Activated naive CD4-positive, alpha-beta T cell treated with anti-CD3 and anti-CD28 coated beads for 36 hours (primary cell): ENCODE results near the gene SPG7. TPM values are rescaled to one million over a fixed set of nuclear protein-coding genes. Genes with fewer than 3 reads are reported as not detected.
A peak's percentile ranks its signal among the peaks of the same experiment; 100 is the strongest.

Experiments used
- CTCF ChIA-PET: fragments of 350-600 bp; sonication (Branson Sonifier 250); formaldehyde crosslinking; loops from one replicate; lab custom pipeline; 2021; ENCODE audit warnings: antibody characterized with exemption; lab: Charles Lee
- DNase-seq: peaks from one replicate; pipeline ENCODE4 v3.0.0-alpha.2; 2020
- H3K27ac Mint-ChIP-seq: one replicate; pipeline ENCODE4 v1.8.0; 2021; ENCODE audit warnings: mild to moderate bottlenecking, mixed read lengths
- H3K27me3 Mint-ChIP-seq: one replicate; pipeline ENCODE4 v1.8.0; 2021; ENCODE audit warnings: low read depth, mixed read lengths
- H3K36me3 Mint-ChIP-seq: one replicate; pipeline ENCODE4 v1.8.0; 2021; ENCODE audit warnings: low read depth, mixed read lengths
- H3K4me1 Mint-ChIP-seq: one replicate; pipeline ENCODE4 v1.8.0; 2021; ENCODE audit warnings: low read depth, mixed read lengths
- H3K4me3 Mint-ChIP-seq: one replicate; pipeline ENCODE4 v1.8.0; 2021; ENCODE audit warnings: mild to moderate bottlenecking, moderate library complexity, mixed read lengths
- H3K9me3 Mint-ChIP-seq: one replicate; pipeline ENCODE4 v1.8.0; 2021; ENCODE audit warnings: mixed read lengths
- intact Hi-C: fragments of 100-400 bp; cut with micrococcal nuclease; formaldehyde crosslinking; loops from one replicate; pipeline ENCODE4 v1.15.1; 2023
- total RNA-seq, 2 experiments: library from RNA; stranded (reverse); gene quantifications; one replicate each; pipeline ENCODE4 v1.2.3, GENCODE V29; 2021

Gene SPG7
- total RNA-seq, 2 experiments from 2014 or later: 62.4 to 67.7 TPM

DNA sequence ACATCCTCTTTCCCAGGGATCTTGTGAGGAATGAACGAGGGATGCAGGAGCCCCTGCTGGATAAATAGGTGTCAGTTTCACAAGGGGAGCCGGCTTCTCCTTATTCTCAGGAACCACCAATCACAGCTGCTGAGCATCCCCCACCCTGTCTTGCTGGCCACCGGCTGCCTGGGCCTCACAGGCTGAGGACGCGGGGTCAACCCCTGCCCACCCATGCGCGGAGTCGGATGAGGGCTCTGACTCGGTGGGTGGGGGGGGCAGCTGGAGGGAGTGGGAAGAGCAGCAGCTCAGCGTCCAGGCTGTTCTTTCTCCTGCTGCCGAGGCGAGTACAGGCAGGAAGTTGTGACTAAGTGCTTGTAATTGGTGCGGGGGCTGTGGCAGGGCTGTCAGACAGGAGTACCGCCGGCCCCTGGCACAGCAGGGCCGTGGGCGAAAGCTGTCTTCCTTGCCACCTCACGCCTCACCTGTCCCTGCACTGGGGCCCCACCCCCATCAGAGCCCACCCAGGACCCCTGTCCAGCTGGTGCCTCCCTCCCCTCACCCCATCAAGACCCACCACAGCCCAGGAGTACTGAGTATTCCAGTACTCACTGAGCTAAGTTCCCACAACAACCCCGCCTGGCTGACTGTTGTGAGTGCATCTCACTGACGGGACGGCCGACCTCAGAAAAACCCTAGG is 94.2 kb downstream of the SPG7 start:
- Mint-ChIP-seq H3K27me3 (no peaks in the 10 kb centered on the region), H3K4me1 (peaks cover 14% of the 10 kb centered on the region), H3K36me3 (no peaks in the 10 kb centered on the region), H3K27ac (no peak overlapping the region), H3K9me3 (no peaks in the 10 kb centered on the region), H3K4me3 (no peak overlapping the region)
- DNase-seq: peak; percentile 79
- CTCF ChIA-PET: interaction anchor here (1.5 kb wide), 1 partner anchor 38 kb away, joined by 4 read pairs; no protein-coding TSS in a partner anchor
- intact Hi-C loops: loop anchor here (5.0 kb wide), 1 partner anchor 40 kb away; no protein-coding TSS in a partner anchor

DNA sequence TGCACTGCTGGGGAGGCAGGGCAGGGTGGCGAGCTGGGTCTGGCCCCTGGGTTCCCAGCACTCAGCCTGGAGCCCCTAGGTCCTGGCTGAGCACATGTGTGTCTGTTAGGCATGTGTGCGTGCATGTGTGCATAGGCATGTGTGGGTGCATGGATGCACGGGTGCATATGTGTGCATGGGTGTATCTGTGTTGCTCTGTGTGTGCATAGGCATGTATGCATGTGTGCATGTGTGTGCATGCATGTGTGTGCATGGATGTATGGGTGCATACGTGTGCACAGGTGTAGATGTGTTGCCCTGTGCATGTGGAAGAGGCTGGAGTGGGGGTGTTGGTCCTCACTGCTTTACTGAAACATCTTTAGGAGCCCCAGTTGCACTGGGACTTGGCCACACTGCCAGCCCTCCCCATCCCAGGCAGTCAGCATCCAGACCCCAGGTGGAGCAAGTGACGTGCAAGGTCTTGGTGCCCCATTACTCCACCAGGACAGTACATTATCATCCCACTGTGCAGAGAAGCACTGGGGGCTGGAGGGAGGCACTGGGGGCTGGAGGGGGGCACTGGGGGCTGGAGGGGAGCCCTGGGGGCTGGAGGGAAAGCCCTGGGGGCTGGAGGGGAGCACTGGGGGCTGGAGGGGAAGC is 94.9 kb downstream of the SPG7 start:
- Mint-ChIP-seq H3K9me3 (no peaks in the 10 kb centered on the region), H3K4me3 (no peak overlapping the region), H3K36me3 (no peaks in the 10 kb centered on the region), H3K27me3 (no peaks in the 10 kb centered on the region), H3K27ac (no peak overlapping the region), H3K4me1 (peaks cover 14% of the 10 kb centered on the region)
- CTCF ChIA-PET: interaction anchor here (1.5 kb wide), 1 partner anchor 37 kb away, joined by 4 read pairs; no protein-coding TSS in a partner anchor
- intact Hi-C loops: loop anchor here (5.0 kb wide), 1 partner anchor 39 kb away; no protein-coding TSS in a partner anchor
- no peak for DNase-seq

DNA sequence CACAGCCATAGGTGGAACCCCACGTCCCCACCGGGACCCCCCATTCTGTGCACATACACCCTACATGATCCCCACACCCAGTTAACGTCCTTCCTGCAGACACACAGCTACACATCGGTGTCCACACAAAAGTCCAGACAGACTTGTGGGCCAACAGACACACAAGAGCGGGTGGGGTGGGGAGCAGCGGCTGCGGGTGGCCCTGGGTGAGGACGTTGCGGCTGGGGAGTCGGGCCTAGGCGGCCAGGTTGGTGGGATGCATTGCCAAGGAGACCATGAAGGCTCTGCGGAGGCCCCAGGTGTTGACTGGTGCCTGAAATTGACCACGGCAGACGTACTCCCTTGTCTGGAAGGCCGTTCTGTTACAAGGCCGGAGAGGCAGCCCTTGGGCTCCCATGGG is 96.6 kb downstream of the SPG7 start:
- no peak for DNase-seq
- Mint-ChIP-seq H3K27ac (no peak overlapping the region), H3K36me3 (no peaks in the 10 kb centered on the region), H3K27me3 (no peaks in the 10 kb centered on the region), H3K9me3 (no peaks in the 10 kb centered on the region), H3K4me1 (peaks cover 12% of the 10 kb centered on the region), H3K4me3 (no peak overlapping the region)
- intact Hi-C loops: loop anchor here (5.0 kb wide), 1 partner anchor 38 kb away; no protein-coding TSS in a partner anchor
- CTCF ChIA-PET: no interaction called here

DNA sequence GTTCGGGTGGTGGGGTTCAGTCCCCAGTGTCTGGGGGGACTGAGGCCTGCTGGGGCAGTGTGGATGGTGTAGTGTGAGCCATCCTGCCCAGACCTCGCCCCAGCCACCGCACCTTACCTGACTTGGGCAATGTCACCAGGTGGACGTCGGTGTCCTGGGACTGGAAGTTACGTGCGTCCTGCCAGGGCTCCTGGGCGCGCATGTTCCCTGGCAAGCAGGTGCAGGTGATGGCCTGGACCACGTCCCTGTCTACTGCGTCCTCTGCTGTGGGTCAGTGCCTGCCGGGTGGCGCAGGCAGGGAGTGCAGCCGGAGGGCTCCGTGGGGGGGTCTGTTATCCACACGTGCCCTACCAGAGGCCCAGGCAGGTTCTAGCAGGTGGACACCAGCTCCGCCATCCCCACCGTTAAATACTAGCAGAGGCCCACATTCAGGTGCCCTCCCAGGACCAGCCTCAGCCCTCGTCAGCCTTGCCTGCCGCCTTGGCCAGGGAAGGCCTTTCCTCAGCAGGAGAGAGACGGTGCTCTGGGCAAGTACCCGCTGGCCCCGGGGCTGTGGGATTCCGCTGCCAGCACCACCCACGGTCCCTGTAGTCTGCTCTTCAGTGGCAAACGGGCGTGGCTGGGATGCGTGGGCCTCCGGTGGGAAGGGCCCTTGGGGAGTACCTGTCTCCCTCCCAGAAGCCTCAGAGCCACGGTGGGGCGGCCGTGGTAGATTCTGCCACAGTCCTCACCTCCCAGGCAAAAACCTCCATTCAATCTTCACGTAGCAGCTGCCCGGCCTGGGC is 97.2 kb downstream of the SPG7 start:
- no peak for DNase-seq
- CTCF ChIA-PET: no interaction called here
- Mint-ChIP-seq H3K27ac (no peak overlapping the region), H3K4me1 (peaks cover 12% of the 10 kb centered on the region), H3K36me3 (no peaks in the 10 kb centered on the region), H3K4me3 (no peak overlapping the region), H3K27me3 (no peaks in the 10 kb centered on the region), H3K9me3 (no peaks in the 10 kb centered on the region)
- intact Hi-C loops: no loop called here

DNA sequence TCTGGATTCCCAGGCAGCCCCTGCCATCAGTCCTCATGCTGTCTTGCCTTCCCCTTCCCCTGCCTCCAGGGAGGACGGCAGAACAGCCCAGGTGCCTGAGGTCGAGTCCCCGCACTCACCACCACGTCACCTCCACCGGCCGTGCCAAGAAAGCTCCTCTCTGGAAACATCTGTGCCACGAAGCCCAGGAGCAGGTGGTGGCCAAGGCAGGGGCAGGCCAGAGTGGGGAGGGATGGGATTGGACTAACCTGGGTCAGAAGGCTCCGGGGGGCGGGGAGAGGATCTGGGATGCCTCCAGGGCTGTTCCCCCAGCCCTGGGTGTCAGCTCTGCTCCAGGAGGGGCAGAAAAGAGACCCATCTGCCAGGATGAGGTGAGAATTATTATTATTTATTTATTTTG is 97.8 kb downstream of the SPG7 start:
- Mint-ChIP-seq H3K27me3 (no peaks in the 10 kb centered on the region), H3K27ac (no peak overlapping the region), H3K9me3 (no peaks in the 10 kb centered on the region), H3K36me3 (no peaks in the 10 kb centered on the region), H3K4me1 (peaks cover 12% of the 10 kb centered on the region), H3K4me3 (no peak overlapping the region)
- no peak for DNase-seq
- intact Hi-C loops: no loop called here
- CTCF ChIA-PET: no interaction called here

Other genes starting within 250 kb of the SPG7 start
- 100 to 1,000 TPM; 174 to 177 TPM for gene ANKRD11, start 17.8 kb upstream of the SPG7 start, total RNA-seq
- 1,000 to 10,000 TPM; 3,875 to 3,899 TPM for gene RPL13, start 52.3 kb downstream of the SPG7 start, total RNA-seq
- gene CPNE7, start 67.4 kb downstream of the SPG7 start, total RNA-seq: 1 to 10 TPM; 6.4 to 9.0 TPM
- gene DPEP1, start 105.2 kb downstream of the SPG7 start, total RNA-seq: not detected
- gene CHMP1A, start 149.3 kb downstream of the SPG7 start, total RNA-seq: 10 to 100 TPM; 46.8 to 48.4 TPM
- gene SPATA33, start 149.4 kb downstream of the SPG7 start, total RNA-seq: 1 to 10 TPM; 6.5 to 7.0 TPM
- 100 to 1,000 TPM; 128 to 158 TPM for gene CDK10, start 178.3 kb downstream of the SPG7 start, total RNA-seq
- gene SPATA2L, start 193.3 kb downstream of the SPG7 start, total RNA-seq: 1 to 10 TPM in 1 of 2 experiments, under 1 TPM in 1; 0.93 to 1.2 TPM
- 1 to 10 TPM in 1 of 2 experiments, under 1 TPM in 1; 0.91 to 1.4 TPM for gene VPS9D1, start 212.5 kb downstream of the SPG7 start, total RNA-seq
- gene ZNF276, start 213.1 kb downstream of the SPG7 start, total RNA-seq: 10 to 100 TPM; 19.8 to 25.3 TPM